ENCODE results near the gene AMELX.

The AMELX gene

GRCh38 chrX:11293113-11293512 lies at the start of gene AMELX:
Gene AMELX (plus strand): TSS chrX:11293413. CDS start chrX:11294789, 1,376 bp downstream.
- no peak for DNase-seq

- no peak for DNase-seq
These were observed 48.6 kb upstream of the AMELX start for GRCh38 chrX:11244636-11245035.

GRCh38 chrX:11254417-11255109 lies 38.6 kb upstream of the AMELX start:
- no peak for DNase-seq

GRCh38 chrX:11257290-11257689 lies 35.9 kb upstream of the AMELX start:
- no peak for DNase-seq

- no peak for DNase-seq
These were observed 35.5 kb upstream of the AMELX start for GRCh38 chrX:11257711-11258110.

- DNase-seq, result no peak
These were observed 33.8 kb upstream of the AMELX start for GRCh38 chrX:11259437-11259836.

- no peak for DNase-seq
These were observed 32.0 kb upstream of the AMELX start for GRCh38 chrX:11261260-11261659.

GRCh38 chrX:11264925-11265324 lies 28.3 kb upstream of the AMELX start:
- no peak for DNase-seq

- DNase-seq, result no peak
These were observed 27.9 kb upstream of the AMELX start for GRCh38 chrX:11265352-11265751.

- DNase-seq, result no peak
These were observed 26.6 kb upstream of the AMELX start for GRCh38 chrX:11266573-11267003.

GRCh38 chrX:11267425-11267824 lies 25.8 kb upstream of the AMELX start:
- DNase-seq, result no peak

- no peak for DNase-seq
These were observed 24.2 kb upstream of the AMELX start for GRCh38 chrX:11269006-11269405.

- DNase-seq, result no peak
These were observed 23.2 kb upstream of the AMELX start for GRCh38 chrX:11269996-11270395.

- DNase-seq, result no peak
These were observed 20.9 kb upstream of the AMELX start for GRCh38 chrX:11272290-11272689.

GRCh38 chrX:11272863-11273262 lies 20.4 kb upstream of the AMELX start:
- no peak for DNase-seq

GRCh38 chrX:11273544-11273943 lies 19.7 kb upstream of the AMELX start:
- DNase-seq, result no peak

- no peak for DNase-seq
These were observed 11.2 kb upstream of the AMELX start for GRCh38 chrX:11282043-11282442.

- DNase-seq, result no peak
These were observed 7.6 kb upstream of the AMELX start for GRCh38 chrX:11285651-11286050.

- no peak for DNase-seq
These were observed 5.7 kb upstream of the AMELX start for GRCh38 chrX:11287505-11287904.

- DNase-seq, result no peak
These were observed 2.7 kb upstream of the AMELX start for GRCh38 chrX:11290416-11291102.

GRCh38 chrX:11296051-11296450 lies 2.8 kb downstream of the AMELX start:
- DNase-seq, result no peak

- DNase-seq, result no peak
These were observed 5.4 kb downstream of the AMELX start for GRCh38 chrX:11298600-11298999.

- DNase-seq, result no peak
These were observed 11.6 kb downstream of the AMELX start for GRCh38 chrX:11304829-11305228.

- DNase-seq, result no peak
These were observed 12.4 kb downstream of the AMELX start for GRCh38 chrX:11305641-11306040.

- no peak for DNase-seq
These were observed 16.0 kb downstream of the AMELX start for GRCh38 chrX:11309220-11309619.
